Activated T-helper 1 cell treated with anti-CD3 and anti-CD28 coated beads, Interleukin-12 subunit alpha, Interleukin-12 subunit beta, Interleukin-2, Interleukin-4 antibody, amounts not matched to agents 30 ng/mL and 10 ng/mL and 1 ng/mL, durations not matched to agents 14 hours and 24 hours and 36 hours (primary cell): ENCODE results near the gene UVSSA. TPM values are rescaled to one million over a fixed set of nuclear protein-coding genes. Genes with fewer than 3 reads are reported as not detected.
"Not testable (repeated sequence)": the region's sequence is repeated elsewhere in the genome, so short reads cannot be mapped to it uniquely, and the experiment has no call there.

Source experiments
- DNase-seq: peaks from one replicate; pipeline ENCODE4 v3.0.0; 2021; ENCODE audit warnings: low spot score
- H3K27ac Mint-ChIP-seq: one replicate; pipeline ENCODE4 v1.8.0; 2021; ENCODE audit warnings: mild to moderate bottlenecking, mixed read lengths
- H3K27me3 Mint-ChIP-seq: one replicate; pipeline ENCODE4 v1.8.0; 2022; ENCODE audit warnings: mild to moderate bottlenecking, moderate library complexity, mixed read lengths; ENCODE audit not compliant: insufficient read depth
- H3K36me3 Mint-ChIP-seq: one replicate; pipeline ENCODE4 v1.8.0; 2021; ENCODE audit warnings: low read depth, mixed read lengths
- H3K4me1 Mint-ChIP-seq: one replicate; pipeline ENCODE4 v1.8.0; 2021; ENCODE audit warnings: low read depth, mixed read lengths
- H3K4me3 Mint-ChIP-seq: one replicate; pipeline ENCODE4 v1.8.0; 2021; ENCODE audit warnings: mild to moderate bottlenecking, moderate library complexity, mixed read lengths
- H3K9me3 Mint-ChIP-seq: one replicate; pipeline ENCODE4 v1.8.0; 2021; ENCODE audit warnings: mixed read lengths
- intact Hi-C: fragments of 100-400 bp; cut with micrococcal nuclease; formaldehyde crosslinking; loops from one replicate; pipeline ENCODE4 v1.15.1; 2024
- total RNA-seq: library from RNA; stranded (reverse); gene quantifications from 2 replicates; pipeline ENCODE4 v1.2.3, GENCODE V29; 2022

UVSSA gene
- total RNA-seq, 1 donor from 2014 or later: 25.8 TPM

DNA sequence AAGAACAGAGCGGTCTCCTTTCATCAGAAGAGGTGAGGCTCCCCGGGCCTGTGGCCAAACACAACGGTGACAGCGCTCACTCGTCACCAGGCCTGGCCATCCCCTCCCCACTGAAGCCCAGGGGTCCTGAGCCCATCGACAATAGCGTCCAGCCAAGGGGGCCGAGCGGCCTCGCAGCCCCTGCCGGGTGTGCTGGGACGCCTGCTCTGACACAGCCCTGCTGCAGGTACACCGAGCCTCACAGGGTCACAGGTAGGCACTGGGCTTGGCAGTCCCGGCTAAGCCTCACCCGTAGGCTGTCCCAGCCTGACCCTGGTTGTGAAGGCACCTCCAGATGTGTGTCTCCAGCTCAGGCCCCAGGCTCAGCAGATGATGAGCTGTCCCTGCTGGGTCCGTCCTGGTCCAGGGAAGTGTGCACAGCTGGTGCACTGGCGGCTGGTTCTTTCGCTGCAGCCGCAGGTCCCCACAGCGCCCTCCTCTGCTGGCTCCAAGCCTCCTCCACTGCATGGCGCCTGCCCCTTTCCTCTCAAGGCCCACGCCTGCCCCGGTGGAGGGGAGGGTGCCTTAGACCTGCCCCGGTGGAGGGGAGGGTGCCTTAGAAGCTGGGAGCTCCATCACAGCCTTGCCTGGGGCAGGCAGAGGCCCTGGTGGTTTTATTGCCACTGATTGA, 21.5 kb downstream of the UVSSA start:
- no peak overlapping the region for H3K27ac Mint-ChIP-seq
- no peaks in the 10 kb centered on the region for H3K9me3 Mint-ChIP-seq
- intact Hi-C loops: no loop called here
- H3K4me1 Mint-ChIP-seq: no peaks in the 10 kb centered on the region
- no peak overlapping the region for H3K4me3 Mint-ChIP-seq
- peaks cover 2% of the 10 kb centered on the region for H3K36me3 Mint-ChIP-seq
- no peaks in the 10 kb centered on the region for H3K27me3 Mint-ChIP-seq
- no peak for DNase-seq

DNA sequence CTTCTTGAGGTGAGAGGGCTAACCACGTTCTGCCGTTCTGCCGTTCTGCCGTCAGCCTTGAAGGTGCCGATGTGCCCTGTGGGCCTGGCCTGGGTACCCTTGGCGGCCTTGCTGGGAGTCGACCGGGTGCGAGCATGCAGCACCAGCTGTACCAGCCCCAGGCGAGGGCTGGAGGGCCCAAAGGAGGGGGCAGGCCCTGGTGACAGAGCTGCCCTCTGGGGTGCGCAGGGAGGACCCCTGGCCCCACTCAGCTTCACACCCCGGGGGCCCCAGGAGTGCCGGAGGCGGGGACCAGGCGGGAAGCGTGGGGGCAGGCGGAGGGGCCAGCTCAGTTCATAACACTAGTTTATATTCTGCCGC, 22.1 kb downstream of the UVSSA start:
- Mint-ChIP-seq H3K4me1 (no peaks in the 10 kb centered on the region), H3K36me3 (peaks cover 2% of the 10 kb centered on the region), H3K4me3 (no peak overlapping the region), H3K9me3 (no peaks in the 10 kb centered on the region), H3K27ac (no peak overlapping the region), H3K27me3 (no peaks in the 10 kb centered on the region)
- no peak for DNase-seq
- intact Hi-C loops: no loop called here

DNA sequence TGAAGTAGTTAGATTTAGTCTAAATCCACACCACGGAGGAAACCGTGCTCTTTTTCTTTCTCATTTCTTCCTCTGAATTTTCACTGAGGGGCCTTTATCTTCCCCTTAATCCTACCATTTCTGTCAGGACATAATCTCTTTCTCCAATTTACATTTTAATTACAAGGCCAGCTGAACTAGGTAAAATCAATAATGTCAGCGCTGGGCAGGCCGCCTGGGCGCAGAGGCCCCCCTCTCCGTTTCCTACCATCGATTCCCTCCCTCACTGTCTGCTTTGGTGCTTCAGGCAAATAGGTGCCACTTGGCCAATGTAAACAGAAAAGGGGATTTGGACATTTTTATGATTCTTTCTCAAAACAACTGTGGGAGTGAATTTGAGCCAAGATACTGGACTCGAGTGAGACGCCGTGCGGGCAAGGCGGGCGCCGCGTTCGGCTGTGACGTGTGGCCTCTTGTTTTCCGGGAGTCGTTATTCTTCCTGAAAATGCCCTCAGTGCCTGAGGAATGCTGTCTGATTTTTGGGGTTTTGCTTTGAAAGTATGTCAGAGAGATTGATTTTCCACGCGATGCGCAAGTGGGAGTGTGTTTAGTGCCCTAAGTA, 22.6 kb downstream of the UVSSA start:
- intact Hi-C loops: no loop called here
- no peak for DNase-seq
- Mint-ChIP-seq H3K9me3 (no peaks in the 10 kb centered on the region), H3K4me1 (no peaks in the 10 kb centered on the region), H3K36me3 (peaks cover 2% of the 10 kb centered on the region), H3K27ac (no peak overlapping the region), H3K27me3 (no peaks in the 10 kb centered on the region), H3K4me3 (no peak overlapping the region)

DNA sequence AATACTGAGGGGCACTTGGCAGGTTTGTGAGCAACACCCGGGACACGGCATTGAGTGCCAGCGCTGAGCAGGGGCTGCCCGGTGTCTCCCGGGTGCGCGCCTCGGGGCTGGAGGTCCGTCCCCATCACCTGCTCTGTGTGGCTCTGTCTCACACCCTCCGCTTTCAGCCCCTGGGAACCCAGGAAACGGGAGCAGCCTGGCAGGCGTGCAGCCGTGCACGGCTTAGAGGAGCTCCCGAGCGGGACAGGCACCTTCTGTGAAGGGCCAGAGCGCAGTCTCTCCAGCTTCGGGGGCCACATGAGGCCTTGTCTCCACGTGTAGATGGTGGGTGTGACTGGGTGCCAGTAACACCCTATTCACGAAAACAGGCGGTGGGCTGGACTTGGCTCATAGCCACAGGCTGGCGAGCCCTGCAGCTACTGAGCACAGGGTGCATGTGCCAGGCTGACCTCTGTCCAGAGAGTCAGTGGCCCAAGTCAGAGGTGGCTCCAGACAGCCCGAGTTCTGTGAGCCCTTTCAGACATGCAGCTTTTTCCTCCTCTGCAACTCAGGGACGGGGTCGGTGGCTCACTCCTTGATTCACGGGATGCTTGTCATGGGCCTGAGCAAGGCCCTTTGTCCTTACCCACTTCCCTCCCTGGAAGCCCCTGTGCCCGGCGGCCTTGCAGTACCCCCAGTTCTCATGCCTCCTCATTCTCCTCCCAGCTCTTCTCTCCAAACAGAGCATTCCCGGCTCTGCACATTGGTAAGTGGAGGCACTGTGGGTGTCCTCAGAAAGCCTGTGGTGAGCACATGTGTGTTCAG, 23.5 kb downstream of the UVSSA start:
- DNase-seq: no peak
- H3K27ac Mint-ChIP-seq: no peak overlapping the region
- H3K9me3 Mint-ChIP-seq: no peaks in the 10 kb centered on the region
- H3K27me3 Mint-ChIP-seq: no peaks in the 10 kb centered on the region
- intact Hi-C loops: no loop called here
- H3K36me3 Mint-ChIP-seq: peaks cover 2% of the 10 kb centered on the region
- no peak overlapping the region for H3K4me3 Mint-ChIP-seq
- H3K4me1 Mint-ChIP-seq: no peaks in the 10 kb centered on the region

DNA sequence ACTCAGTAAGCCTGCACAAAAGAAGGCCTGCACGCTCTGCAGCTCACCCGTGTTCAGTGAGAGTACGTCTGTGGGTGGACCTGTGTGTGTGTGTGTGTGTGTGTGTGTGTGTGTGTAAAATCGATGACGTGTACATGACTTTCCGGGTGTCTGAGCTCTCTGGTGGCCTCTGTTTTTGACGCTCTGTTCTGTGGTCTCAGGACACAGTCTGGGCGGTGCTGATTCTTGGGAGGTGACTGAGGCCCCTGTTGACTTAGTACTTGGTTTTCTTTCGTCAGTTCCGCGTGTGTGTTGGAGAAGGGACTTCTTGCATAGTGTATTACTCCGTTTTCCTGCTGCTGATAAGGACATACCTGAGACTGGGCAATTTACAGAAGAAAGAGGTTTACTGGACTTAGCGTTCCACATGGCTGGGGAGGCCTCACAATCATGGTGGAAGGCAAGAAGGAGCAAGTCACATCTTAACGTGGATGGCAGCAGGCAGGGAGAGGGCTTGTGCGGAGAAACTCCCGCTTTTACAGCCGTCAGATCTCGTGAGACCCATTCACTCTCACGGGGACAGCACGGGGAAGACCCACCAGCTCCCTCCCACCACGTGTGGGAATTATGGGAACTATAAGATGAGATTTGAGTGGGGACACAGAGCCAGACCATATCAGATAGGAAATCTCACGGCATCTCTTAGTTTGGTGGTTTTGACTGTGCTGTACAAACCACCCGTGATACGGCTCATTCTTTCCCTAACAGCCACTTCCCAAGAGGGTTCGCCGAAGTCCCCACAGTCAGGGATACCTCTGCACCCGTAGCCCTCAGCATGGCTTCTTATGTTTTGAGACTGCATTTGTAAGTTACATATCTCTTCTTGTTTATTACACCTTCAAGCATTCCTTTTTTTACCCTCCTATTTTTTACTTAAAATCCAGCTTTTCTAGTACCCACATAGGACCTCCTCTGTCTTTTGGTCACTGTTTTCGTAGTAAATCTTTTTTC, 24.5 kb downstream of the UVSSA start:
- no peaks in the 10 kb centered on the region for H3K9me3 Mint-ChIP-seq
- intact Hi-C loops: no loop called here
- no peak overlapping the region for H3K27ac Mint-ChIP-seq
- H3K4me1 Mint-ChIP-seq: no peaks in the 10 kb centered on the region
- H3K27me3 Mint-ChIP-seq: no peaks in the 10 kb centered on the region
- H3K36me3 Mint-ChIP-seq: peaks cover 2% of the 10 kb centered on the region
- H3K4me3 Mint-ChIP-seq: no peak overlapping the region
- no peak for DNase-seq

DNA sequence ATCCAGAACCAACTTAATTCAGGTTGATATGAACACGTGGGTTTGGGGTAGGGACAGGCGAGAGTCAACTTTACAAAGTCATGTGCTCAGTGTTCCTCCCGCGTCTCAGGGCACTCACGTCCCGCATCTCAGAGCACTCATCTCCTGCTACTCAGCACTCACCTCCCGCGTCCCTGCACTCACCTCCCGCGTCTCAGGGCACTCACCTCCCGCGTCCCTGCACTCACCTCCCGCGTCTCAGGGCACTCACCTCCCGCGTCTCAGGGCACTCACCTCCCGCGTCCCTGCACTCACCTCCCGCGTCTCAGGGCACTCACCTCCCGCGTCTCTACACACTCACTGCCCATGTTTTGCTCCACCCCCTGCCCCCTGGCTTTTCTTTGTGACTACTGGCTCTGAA, 25.6 kb downstream of the UVSSA start:
- intact Hi-C loops, H3K27ac Mint-ChIP-seq: not testable (repeated sequence)

DNA sequence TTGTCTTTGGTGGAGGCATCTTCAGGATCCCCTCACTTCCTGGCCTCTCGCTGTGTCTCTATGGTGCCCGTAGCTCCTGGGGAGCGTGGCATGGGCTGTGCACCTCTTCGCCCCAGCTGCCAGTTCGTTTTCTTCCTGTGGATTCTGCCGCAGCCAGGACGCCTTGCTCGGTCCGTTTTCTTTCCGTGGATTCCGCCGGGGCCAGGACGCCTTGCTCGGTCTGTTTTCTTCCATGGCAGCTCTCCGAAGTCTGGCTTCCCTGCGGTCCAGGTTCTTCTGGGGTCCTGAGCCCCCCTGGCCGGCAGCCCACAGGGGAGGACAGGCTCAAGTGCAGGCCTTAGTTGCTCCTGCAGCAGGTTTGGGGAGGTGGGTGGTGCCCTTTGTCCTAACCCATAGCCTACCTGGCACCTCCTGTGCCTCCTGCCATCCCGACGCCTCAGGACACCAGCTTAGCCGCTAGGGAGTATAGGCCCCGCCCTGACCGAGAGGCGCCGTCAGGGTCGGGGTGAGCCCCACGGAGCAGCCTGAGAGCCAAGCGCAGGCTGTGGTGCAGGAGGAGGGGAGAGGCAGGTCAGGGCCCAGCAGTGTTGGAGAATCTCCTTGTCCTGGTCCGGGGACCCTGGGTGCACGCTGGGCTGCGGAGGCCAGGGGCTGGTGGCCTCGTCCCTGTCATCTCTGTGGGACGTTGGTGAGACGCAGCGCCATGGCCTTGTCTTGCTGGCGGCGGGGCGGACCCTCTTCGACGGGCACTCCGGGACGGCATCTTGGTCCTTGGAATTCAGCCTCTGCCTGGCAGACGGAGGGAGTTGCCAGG, 27.1 kb downstream of the UVSSA start:
- Mint-ChIP-seq H3K9me3 (no peaks in the 10 kb centered on the region), H3K4me1 (no peaks in the 10 kb centered on the region), H3K27me3 (no peaks in the 10 kb centered on the region), H3K4me3 (no peak overlapping the region), H3K27ac (no peak overlapping the region), H3K36me3 (peaks cover 2% of the 10 kb centered on the region)
- DNase-seq: no peak
- intact Hi-C loops: no loop called here

More for the DNA sequence above, 25.6 kb downstream of the UVSSA start:
- H3K4me3 Mint-ChIP-seq, H3K4me1 Mint-ChIP-seq, DNase-seq, H3K27me3 Mint-ChIP-seq, H3K9me3 Mint-ChIP-seq, H3K36me3 Mint-ChIP-seq: not testable (repeated sequence)

DNA sequence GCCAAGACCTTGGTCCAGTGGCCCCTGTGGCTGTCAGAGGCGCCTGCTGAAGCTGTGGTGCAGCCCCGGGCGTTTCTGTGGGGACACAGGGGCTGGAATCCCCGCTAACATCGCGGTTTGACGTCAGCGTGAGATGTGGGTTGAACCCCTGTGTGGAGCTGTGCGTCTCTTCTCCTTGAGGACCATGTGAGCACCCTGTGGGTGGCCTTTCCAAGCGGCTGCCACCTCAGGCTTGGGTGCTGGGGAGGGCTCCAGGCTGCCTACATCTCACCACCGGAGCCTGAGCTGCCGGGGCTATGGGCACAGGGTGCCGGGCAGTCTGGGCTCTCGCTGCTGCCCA, 27.7 kb downstream of the UVSSA start:
- no peak overlapping the region for H3K4me3 Mint-ChIP-seq
- no peaks in the 10 kb centered on the region for H3K9me3 Mint-ChIP-seq
- no peak overlapping the region for H3K27ac Mint-ChIP-seq
- H3K36me3 Mint-ChIP-seq: peaks cover 2% of the 10 kb centered on the region
- no peaks in the 10 kb centered on the region for H3K4me1 Mint-ChIP-seq
- intact Hi-C loops: no loop called here
- DNase-seq: no peak
- H3K27me3 Mint-ChIP-seq: no peaks in the 10 kb centered on the region

DNA sequence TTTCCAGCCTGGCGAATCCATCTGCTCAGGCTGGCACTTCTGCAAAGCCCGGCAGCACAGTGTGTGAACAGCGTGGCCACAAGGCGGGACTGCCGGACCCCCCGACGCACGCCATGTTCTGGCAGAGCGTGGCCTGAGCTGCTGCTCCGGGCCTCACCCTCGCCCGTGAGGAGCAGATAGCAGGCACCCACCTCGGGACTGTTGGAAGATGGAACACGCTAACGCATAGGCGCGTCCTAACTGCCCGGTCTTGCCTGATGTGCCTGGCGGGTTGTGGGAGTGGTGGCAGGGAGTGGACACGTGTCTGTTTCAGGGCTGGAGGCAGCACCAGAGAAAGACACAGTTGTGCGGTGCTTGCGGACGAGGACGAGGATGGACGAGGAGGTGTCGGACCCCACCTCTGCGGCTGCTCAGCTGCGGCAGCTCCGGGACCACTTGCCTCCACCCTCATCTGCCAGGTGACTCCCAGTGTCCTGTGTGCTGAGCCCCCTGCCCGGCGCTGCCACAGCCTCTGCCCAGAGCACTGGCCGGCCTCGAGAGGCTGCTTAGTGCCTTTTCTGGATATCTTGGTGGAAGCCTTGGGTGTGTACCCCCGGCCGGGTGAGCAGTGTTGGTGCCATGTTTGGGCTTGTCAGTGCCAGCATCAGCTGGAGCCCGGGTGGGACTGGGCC, 28.2 kb downstream of the UVSSA start:
- H3K27ac Mint-ChIP-seq: no peak overlapping the region
- intact Hi-C loops: no loop called here
- H3K36me3 Mint-ChIP-seq: peaks cover 2% of the 10 kb centered on the region
- no peaks in the 10 kb centered on the region for H3K4me1 Mint-ChIP-seq
- no peak for DNase-seq
- H3K27me3 Mint-ChIP-seq: no peaks in the 10 kb centered on the region
- H3K9me3 Mint-ChIP-seq: no peaks in the 10 kb centered on the region
- no peak overlapping the region for H3K4me3 Mint-ChIP-seq

DNA sequence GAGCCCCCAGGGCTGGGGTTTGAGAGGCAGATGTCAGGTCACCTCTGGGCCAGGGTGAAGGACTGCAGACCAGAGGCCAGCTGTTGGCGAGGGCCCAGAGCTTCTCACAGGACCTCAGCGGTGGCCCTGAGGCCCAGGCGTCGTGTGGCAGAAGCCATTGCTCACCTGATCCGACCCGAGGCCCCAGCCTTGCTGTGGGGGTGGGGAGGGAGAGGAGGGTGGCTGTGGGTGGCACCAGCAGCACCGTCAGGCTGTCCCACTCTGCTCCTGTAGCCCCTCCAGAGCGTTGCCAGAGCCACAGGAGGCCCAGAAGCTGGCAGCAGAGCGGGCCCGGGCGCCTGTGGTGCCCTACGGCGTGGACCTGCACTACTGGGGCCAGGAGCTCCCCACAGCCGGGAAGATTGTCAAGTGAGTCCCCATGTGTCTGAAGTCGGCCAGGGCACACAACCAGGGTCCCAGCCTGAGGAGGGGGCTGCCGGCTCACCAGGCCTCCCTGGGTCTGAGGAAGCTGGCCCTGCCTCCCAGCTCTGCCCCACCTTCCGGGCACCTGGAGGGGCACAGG, 28.8 kb downstream of the UVSSA start:
- Mint-ChIP-seq H3K27me3 (no peaks in the 10 kb centered on the region), H3K4me3 (no peak overlapping the region), H3K27ac (no peak overlapping the region), H3K4me1 (no peaks in the 10 kb centered on the region), H3K9me3 (no peaks in the 10 kb centered on the region), H3K36me3 (peaks cover 2% of the 10 kb centered on the region)
- intact Hi-C loops: no loop called here
- DNase-seq: no peak

DNA sequence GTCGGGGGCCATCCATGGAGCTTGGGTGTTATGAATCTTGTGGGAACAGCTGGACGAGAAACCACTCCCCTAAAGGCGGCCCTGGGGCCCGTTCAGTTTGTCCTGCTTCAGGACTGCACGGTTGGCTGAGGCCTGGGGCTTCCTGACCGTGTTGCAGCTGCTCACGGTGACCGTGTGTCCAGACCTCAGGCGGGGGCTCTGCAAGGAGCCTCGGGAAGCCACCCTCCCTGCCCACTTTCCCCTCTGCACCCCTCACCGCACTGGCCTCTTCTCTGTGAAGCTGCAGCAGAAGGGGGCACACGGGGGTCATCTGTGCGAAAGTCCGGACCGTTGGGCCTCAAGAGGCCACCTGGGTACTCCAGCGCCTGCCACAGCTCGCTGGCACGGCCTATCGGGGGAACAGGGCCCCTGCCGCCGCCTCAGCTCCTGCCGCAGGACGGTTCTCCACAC, 29.4 kb downstream of the UVSSA start:
- no peaks in the 10 kb centered on the region for H3K4me1 Mint-ChIP-seq
- no peaks in the 10 kb centered on the region for H3K9me3 Mint-ChIP-seq
- H3K4me3 Mint-ChIP-seq: no peak overlapping the region
- intact Hi-C loops: no loop called here
- no peak overlapping the region for H3K27ac Mint-ChIP-seq
- H3K27me3 Mint-ChIP-seq: no peaks in the 10 kb centered on the region
- peaks cover 2% of the 10 kb centered on the region for H3K36me3 Mint-ChIP-seq
- DNase-seq: no peak
